ENCODE data around the gene CD151. TPM values are rescaled to one million over a fixed set of nuclear protein-coding genes. Genes with fewer than 3 reads are reported as not detected.

The CD151 gene
- total RNA-seq, 4 donors from 2014 or later, result 87.6 to 118 (median 94.0) TPM

DNA sequence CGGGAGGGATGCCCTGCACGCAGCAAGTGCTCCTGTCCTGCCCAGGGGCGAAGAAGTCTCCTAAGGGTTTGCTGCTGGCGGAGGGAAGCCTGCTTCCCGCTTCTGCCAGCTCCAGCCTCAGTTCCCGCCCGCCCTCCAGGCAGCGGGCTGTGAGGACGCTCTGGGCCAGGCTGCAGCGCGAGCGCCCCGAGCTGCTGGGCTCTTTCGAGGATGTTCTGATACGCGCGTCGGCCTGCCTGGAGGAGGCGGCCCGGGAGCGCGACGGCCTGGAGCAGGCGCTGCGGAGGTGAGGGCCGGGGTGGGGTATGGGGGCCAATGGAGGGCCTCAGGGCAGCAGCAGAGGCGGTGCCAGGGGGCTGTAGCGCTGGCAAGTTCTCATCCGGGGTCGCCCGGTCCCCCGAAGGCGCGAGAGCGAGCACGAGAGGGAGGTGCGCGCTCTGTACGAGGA is 2.9 kb upstream of the CD151 start:
- Histone ChIP-seq H3K27me3 (peaks cover 0 to 77% (median 7%) of the 10 kb centered on the region in 4 donors), H3K4me3 (peak overlapping the region; percentile 1 to 62 (median 44)), H3K36me3 (peaks cover 0 to 13% (median 4%) of the 10 kb centered on the region in 3 donors), H3K4me1 (peaks cover 69 to 98% (median 78%) of the 10 kb centered on the region in 3 donors), H3K9me3 (no peaks in the 10 kb centered on the region), H3K27ac (peak overlapping the region in 3 of 4 donors; percentile 65 to 80 (median 73))
- no peak for DNase-seq
- intact Hi-C loops (cut with DNase I), result no loop called here
- 2% methylated on average over 10 of the region's 39 CpGs; no CpG with 5 or more reads in 1 of the 2 donors for WGBS, 2 donors
- TF ChIP-seq POLR2A (IDR thresholded peaks at IDR 0.05), result peak in 2 of 4 donors; percentile 11 to 43
- TF ChIP-seq, protein P1, sequence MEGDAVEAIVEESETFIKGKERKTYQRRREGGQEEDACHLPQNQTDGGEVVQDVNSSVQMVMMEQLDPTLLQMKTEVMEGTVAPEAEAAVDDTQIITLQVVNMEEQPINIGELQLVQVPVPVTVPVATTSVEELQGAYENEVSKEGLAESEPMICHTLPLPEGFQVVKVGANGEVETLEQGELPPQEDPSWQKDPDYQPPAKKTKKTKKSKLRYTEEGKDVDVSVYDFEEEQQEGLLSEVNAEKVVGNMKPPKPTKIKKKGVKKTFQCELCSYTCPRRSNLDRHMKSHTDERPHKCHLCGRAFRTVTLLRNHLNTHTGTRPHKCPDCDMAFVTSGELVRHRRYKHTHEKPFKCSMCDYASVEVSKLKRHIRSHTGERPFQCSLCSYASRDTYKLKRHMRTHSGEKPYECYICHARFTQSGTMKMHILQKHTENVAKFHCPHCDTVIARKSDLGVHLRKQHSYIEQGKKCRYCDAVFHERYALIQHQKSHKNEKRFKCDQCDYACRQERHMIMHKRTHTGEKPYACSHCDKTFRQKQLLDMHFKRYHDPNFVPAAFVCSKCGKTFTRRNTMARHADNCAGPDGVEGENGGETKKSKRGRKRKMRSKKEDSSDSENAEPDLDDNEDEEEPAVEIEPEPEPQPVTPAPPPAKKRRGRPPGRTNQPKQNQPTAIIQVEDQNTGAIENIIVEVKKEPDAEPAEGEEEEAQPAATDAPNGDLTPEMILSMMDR (IDR thresholded peaks at IDR 0.05), result no peak

DNA sequence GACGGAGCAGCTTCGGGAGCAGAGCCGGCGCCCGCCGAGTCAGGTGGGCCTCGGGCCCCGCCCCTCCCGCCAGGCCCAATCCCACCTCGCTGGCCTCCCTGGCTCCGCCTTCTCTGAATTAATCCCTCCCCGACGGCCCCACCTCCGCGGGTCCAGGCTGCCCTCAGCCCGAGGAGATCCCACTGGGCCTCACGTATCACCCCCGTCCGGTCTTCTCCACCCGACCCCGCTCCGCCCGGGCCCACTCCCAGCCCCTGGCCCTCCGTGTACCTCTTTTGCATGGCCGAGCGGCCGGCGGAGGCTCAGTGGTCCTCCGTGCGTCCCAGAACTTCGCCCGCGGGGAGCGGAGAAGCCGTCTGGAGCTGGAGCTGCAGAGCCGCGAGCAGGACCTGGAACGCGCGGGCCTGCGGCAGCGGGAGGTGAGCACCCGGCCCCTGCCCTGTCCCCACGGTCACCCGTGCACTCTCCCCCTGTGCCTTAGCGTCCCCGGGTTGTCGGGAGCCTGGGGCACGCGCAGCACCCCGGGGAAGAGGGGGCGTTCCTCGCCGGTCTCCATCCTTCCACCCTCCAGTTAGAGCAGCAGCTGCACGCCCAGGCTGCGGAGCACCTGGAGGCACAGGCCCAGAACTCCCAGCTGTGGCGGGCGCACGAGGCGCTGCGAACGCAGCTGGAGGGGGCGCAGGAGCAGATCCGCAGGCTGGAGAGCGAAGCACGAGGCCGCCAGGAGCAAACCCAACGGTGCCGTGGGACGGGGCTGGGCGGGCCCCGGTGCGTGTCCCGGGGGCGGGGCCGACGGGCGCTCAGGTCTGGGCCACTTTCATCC is 2.2 kb upstream of the CD151 start:
- intact Hi-C loops (cut with DNase I), result no loop called here
- H3K27ac ChIP-seq, result peak overlapping the region in 3 of 4 donors; percentile 65 to 80 (median 73)
- TF ChIP-seq, protein P1 (IDR thresholded peaks at IDR 0.05), result no peak
- no peak for TF ChIP-seq POLR2A (IDR thresholded peaks at IDR 0.05)
- H3K27me3 ChIP-seq, result peaks cover 0 to 71% (median 7%) of the 10 kb centered on the region in 4 donors
- peaks cover 0 to 6% (median 0%) of the 10 kb centered on the region in 3 donors for H3K36me3 ChIP-seq
- no peaks in the 10 kb centered on the region for H3K9me3 ChIP-seq
- DNase-seq, result no peak
- peaks cover 73 to 98% (median 79%) of the 10 kb centered on the region in 3 donors for H3K4me1 ChIP-seq
- peak overlapping the region; percentile 1 to 62 (median 44) for H3K4me3 ChIP-seq
- WGBS, 2 donors, result 0% methylated on average over 5 of the region's 78 CpGs; no CpG with 5 or more reads in 1 of the 2 donors

DNA sequence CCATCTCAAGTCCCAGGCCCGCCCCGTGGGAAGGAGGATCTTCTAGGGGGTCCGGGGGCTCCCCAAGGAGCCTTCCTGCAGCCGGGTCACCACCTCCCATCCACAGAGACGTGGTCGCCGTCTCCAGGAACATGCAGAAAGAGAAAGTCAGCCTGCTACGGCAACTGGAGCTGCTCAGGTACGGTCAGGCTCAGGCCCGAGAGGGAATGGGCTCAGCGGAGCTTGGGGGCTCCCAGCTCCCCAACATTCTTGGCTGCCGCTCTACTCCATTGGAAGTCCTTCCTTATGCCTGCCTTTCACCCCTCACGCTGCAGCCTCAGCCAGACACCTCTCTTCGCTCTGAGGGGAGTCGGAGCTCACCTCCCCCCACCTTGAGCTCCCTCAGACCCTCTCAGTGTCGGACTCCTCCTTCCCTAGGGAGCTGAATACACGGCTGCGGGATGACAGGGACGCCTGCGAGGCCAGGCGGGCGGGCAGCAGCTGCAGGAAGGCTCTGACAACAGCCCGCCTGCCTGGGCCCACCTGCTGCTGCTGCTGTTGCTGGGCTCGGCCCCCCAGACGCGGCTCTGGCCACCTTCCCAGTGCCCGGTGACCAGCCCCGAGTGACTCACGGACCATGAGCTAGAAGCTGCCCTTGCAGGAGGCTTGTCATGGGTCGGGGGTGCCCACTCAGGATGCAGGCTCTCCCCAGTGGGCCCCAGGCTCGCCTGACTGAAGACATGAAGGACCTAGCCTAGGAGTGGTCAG is 1.5 kb upstream of the CD151 start:
- Histone ChIP-seq H3K9me3 (no peaks in the 10 kb centered on the region), H3K27ac (no peak overlapping the region), H3K4me3 (peak overlapping the region; percentile 1 to 62 (median 44)), H3K4me1 (peaks cover 73 to 97% (median 74%) of the 10 kb centered on the region in 3 donors), H3K36me3 (peaks cover 0 to 6% (median 0%) of the 10 kb centered on the region in 3 donors), H3K27me3 (peaks cover 0 to 63% (median 7%) of the 10 kb centered on the region in 4 donors)
- intact Hi-C loops (cut with DNase I), result no loop called here
- 51 to 60% methylated on average over 4 to 8 of the region's 31 CpGs for WGBS, 2 donors
- TF ChIP-seq POLR2A (IDR thresholded peaks at IDR 0.05), result no peak
- TF ChIP-seq, protein P1 (IDR thresholded peaks at IDR 0.05), result no peak
- no peak for DNase-seq

DNA sequence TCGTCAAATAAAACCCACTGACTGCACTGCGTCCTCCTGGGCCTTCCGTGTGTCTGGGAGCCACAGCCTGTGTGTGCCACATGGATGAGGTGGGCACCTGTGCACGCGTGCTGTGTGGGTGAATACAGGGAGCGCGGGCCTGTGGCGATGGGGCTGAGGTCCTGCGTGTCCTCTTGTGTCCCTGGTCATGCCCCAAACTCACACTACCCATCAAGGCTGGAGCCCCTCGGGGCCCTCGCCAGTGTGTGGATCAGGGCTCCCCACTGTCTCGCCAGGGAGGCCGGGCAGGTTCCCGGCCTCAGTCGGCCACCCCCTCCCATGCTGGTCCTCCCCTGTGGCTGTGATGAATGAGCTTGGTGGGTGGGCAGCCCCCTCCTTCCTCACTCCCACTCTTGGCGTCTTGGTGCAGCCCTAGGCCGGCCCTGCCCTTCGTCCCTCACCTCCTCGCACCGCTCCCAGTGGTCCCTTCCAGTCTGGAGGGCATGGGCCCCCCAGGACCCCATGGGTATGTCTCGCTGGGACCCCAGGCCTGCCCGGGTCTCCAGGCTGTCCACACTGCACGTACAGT is 707 bp upstream of the CD151 start:
- H3K36me3 ChIP-seq, result peaks cover 0 to 14% (median 2%) of the 10 kb centered on the region in 3 donors
- H3K4me1 ChIP-seq, result peaks cover 66 to 96% (median 68%) of the 10 kb centered on the region in 3 donors
- DNase-seq, result no peak
- H3K9me3 ChIP-seq, result no peaks in the 10 kb centered on the region
- H3K4me3 ChIP-seq, result peak overlapping the region; percentile 63 to 88 (median 73)
- H3K27me3 ChIP-seq, result peaks cover 0 to 55% (median 7%) of the 10 kb centered on the region in 4 donors
- intact Hi-C loops (cut with DNase I), result no loop called here
- H3K27ac ChIP-seq, result peak overlapping the region; percentile 72 to 94 (median 90)
- 66% methylated on average over 12 of the region's 23 CpGs; no CpG with 5 or more reads in 1 of the 2 donors for WGBS, 2 donors
- TF ChIP-seq POLR2A (IDR thresholded peaks at IDR 0.05), result no peak
- TF ChIP-seq, protein P1 (IDR thresholded peaks at IDR 0.05), result no peak

All from esophagus squamous epithelium (tissue), 5 donors.